HG03558 (cell line): ENCODE measurements around the gene PCNX2.
"Not testable (repeated sequence)": the region's sequence is repeated elsewhere in the genome, so short reads cannot be mapped to it uniquely, and the experiment has no call there.

ENCODE experiments used
- ATAC-seq: cut with Tn5 transposase; IDR thresholded peaks from one replicate; pipeline ENCODE4 v1.9.1; 2021; ENCODE audit warnings: moderate number of reproducible peaks; ENCODE audit not compliant: unreplicated experiment; ENCODE audit errors: extremely low read depth

PCNX2 gene

GRCh38 chr1:233031521-233031920 lies 264.0 kb downstream of the PCNX2 start:
- ATAC-seq, result no peak

GRCh38 chr1:233027046-233027445 lies 268.5 kb downstream of the PCNX2 start:
- ATAC-seq, result no peak

GRCh38 chr1:233025567-233025966 lies 270.0 kb downstream of the PCNX2 start:
- no peak for ATAC-seq

GRCh38 chr1:233025157-233025556 lies 270.4 kb downstream of the PCNX2 start:
- no peak for ATAC-seq

- ATAC-seq, result no peak
Observed at GRCh38 chr1:233024199-233024598, 271.3 kb downstream of the PCNX2 start.

- no peak for ATAC-seq
Observed at GRCh38 chr1:233022246-233022645, 273.3 kb downstream of the PCNX2 start.

- ATAC-seq, result no peak
Observed at GRCh38 chr1:233020426-233020825, 275.1 kb downstream of the PCNX2 start.

- no peak for ATAC-seq
Observed at GRCh38 chr1:233019778-233020325, 275.7 kb downstream of the PCNX2 start.

GRCh38 chr1:233019083-233019482 lies 276.4 kb downstream of the PCNX2 start:
- no peak for ATAC-seq

GRCh38 chr1:233016798-233017197 lies 278.7 kb downstream of the PCNX2 start:
- no peak for ATAC-seq

- no peak for ATAC-seq
Observed at GRCh38 chr1:233015965-233016364, 279.6 kb downstream of the PCNX2 start.

GRCh38 chr1:233012021-233012420 lies 283.5 kb downstream of the PCNX2 start:
- ATAC-seq, result no peak

GRCh38 chr1:233010146-233010545 lies 285.4 kb downstream of the PCNX2 start:
- ATAC-seq, result no peak

GRCh38 chr1:233006541-233006973 lies 289.0 kb downstream of the PCNX2 start:
- ATAC-seq, result no peak

- no peak for ATAC-seq
Observed at GRCh38 chr1:233006108-233006507, 289.4 kb downstream of the PCNX2 start.

GRCh38 chr1:233005703-233006102 lies 289.8 kb downstream of the PCNX2 start:
- no peak for ATAC-seq

GRCh38 chr1:233005156-233005555 lies 290.4 kb downstream of the PCNX2 start:
- no peak for ATAC-seq

GRCh38 chr1:233004451-233004850 lies 291.1 kb downstream of the PCNX2 start:
- no peak for ATAC-seq

GRCh38 chr1:233003638-233004037 lies 291.9 kb downstream of the PCNX2 start:
- ATAC-seq, result not testable (repeated sequence)

GRCh38 chr1:232999956-233000625 lies 295.4 kb downstream of the PCNX2 start:
- ATAC-seq, result no peak

GRCh38 chr1:232998646-232999045 lies 296.9 kb downstream of the PCNX2 start:
- no peak for ATAC-seq

GRCh38 chr1:232998138-232998537 lies 297.4 kb downstream of the PCNX2 start:
- ATAC-seq, result no peak
